LNCAP (cell line): ENCODE data around the gene KIF23.

Experiments used
- TF ChIP-seq, protein P1 (sequence below): fragments of 450-650 bp; IDR thresholded peaks from 2 replicates; pipeline ENCODE4 v1.5.1; 2017; ENCODE audit warnings: mild to moderate bottlenecking

Gene KIF23

DNA sequence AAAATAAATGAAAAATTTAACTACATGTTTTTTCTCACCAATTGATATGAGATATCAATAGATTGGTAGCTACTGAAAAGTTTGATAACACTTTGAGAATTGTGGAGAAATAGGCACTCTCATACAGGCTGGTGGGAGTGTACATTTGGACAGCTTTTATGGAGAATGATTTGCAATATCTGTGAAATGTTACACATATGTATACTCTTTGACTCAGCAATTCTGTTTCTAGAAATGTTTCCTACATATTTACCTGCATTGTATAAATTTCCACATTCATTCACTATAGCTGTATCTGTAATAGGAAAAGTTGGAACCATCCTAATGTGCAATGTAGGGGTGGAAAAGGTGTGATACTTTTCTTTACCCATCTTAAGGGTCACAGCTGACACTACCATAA, 1.9 kb upstream of the KIF23 start:
- TF ChIP-seq, protein P1, sequence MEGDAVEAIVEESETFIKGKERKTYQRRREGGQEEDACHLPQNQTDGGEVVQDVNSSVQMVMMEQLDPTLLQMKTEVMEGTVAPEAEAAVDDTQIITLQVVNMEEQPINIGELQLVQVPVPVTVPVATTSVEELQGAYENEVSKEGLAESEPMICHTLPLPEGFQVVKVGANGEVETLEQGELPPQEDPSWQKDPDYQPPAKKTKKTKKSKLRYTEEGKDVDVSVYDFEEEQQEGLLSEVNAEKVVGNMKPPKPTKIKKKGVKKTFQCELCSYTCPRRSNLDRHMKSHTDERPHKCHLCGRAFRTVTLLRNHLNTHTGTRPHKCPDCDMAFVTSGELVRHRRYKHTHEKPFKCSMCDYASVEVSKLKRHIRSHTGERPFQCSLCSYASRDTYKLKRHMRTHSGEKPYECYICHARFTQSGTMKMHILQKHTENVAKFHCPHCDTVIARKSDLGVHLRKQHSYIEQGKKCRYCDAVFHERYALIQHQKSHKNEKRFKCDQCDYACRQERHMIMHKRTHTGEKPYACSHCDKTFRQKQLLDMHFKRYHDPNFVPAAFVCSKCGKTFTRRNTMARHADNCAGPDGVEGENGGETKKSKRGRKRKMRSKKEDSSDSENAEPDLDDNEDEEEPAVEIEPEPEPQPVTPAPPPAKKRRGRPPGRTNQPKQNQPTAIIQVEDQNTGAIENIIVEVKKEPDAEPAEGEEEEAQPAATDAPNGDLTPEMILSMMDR = no peak

DNA sequence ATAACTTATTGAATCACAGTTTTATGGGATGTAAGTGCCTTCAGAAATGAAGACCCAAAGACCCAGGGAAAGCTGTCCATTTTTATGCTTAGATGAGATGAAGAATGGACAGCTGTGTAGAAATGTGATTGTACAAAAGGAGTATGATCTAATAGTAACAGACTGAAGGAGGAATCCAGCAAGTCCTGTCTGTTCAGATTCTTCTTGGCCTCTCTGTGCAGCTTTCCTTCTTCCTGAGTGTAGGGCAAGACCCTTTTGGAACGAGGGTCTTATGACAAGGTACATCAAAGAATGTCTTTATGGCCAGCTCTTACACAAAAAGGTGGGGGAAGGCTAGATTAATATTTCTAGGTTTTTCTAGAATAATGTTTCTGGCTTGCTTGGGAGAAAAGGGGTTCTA, 1.4 kb upstream of the KIF23 start:
- TF ChIP-seq, protein P1 = no peak

GRCh38 chr15:69414701-69415167, 585 bp downstream of the KIF23 start:
- TF ChIP-seq, protein P1 = no peak

- TF ChIP-seq, protein P1 = no peak
These were observed 1.2 kb downstream of the KIF23 start for GRCh38 chr15:69415381-69415780.

GRCh38 chr15:69417581-69417980, 3.4 kb downstream of the KIF23 start:
- TF ChIP-seq, protein P1 = no peak

- TF ChIP-seq, protein P1 = no peak
These were observed 7.3 kb downstream of the KIF23 start for GRCh38 chr15:69421498-69421897.

DNA sequence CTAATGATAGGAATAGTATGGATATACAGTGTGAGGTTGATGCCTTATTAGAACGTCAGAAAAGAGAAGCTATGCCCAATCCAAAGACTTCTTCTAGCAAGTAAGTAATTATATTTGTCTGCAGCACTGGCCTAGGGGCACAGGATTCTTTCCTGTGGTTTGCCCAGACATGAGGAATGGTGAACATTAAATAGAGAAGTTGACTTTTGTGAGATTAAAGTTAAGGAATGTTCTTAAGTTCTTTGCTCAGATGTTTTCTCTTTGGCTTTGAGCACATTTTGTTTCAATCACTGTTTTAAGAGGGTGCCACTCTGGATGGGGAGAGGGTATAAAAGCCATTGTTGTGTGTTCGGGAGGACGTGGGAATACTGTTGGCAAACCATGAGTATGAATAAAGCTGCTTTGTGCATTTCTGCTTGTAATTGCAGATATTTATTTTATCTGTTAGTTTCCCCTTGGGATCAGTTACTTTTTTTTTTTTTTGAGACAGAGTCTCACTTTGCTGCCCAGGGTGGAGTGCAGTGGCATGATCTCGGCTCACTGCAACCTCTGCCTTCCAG, 8.3 kb downstream of the KIF23 start:
- TF ChIP-seq, protein P1 = no peak

DNA sequence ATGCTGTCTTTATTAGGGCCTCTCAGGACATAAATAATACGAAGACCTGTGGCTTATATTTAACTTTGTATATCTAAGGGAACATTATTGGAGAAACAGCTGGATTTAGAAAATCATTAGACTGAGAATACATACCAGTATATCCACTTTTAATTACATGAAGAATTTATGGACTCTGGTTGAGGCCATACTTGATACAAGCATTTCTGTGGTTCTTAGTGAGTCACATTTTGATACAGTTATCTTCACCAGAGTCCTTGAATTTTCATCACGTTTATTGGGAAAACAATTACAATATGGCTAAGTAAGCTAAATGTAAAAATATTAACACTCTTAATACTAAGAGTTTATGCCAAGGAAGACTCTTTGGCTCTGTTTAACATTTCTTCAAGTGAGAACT, 9.9 kb downstream of the KIF23 start:
- TF ChIP-seq, protein P1 = no peak
